ENCODE measurements around the gene ARL15. TPM values are rescaled to one million over a fixed set of nuclear protein-coding genes. Genes with fewer than 3 reads are reported as not detected.
A peak's percentile ranks its signal among the peaks of the same experiment; 100 is the strongest.

ARL15 gene
- total and polyA plus RNA-seq, 2 of the 4 experiments (the other 2 are of a cell fraction), result 7.3 to 19.2 TPM

GRCh38 chr5:54159153-54159892 lies 151.1 kb downstream of the ARL15 start:
- Histone ChIP-seq H3K9me1 (ENCODE audit: insufficient read depth, low read length) (peaks cover 8% of the 10 kb centered on the region), H2AK5ac (ENCODE audit: low read depth, low read length) (no peak overlapping the region), H4K20me1 (ENCODE audit: insufficient read depth, low read length) (no peaks in the 10 kb centered on the region), H4K91ac (ENCODE audit: insufficient read depth, low read depth, low read length) (peak overlapping the region; percentile 2; the same call in 1 of the 2 replicates), H3K18ac (ENCODE audit: low read depth, low read length) (peak overlapping the region; percentile 24; the same call in 1 of the 2 replicates), H3K79me1 (ENCODE audit: low read depth in 1 of 2, low read length in 2 of 2) (peaks cover 0 to 4% of the 10 kb centered on the region in 2 experiments; a peak in 1 of 4 replicates), H2AK9ac (replicated peaks; ENCODE audit: low read depth, low read length, poor library complexity) (no peak overlapping the region), H2BK5ac (ENCODE audit: low read depth, low read length, poor library complexity, severe bottlenecking) (peak overlapping the region; percentile 53), H4K8ac (ENCODE audit: low read depth in 2 of 2, low read length in 2 of 2) (peak overlapping the region in 1 of 2 experiments; percentile 60; a peak in 1 of 4 replicates), H3K4me2 (ENCODE audit: low read depth, low read length) (no peak overlapping the region), H3K9me3 (ENCODE audit: control insufficient read depth, insufficient read depth, low read length) (no peaks in the 10 kb centered on the region), H3K14ac (replicated peaks; ENCODE audit: low read depth, low read length) (peak overlapping the region; percentile 87), H2BK120ac (ENCODE audit: low read depth, low read length) (peak overlapping the region; percentile 35), H3K56ac (ENCODE audit: extremely low read depth, insufficient read depth, low read length) (no peak overlapping the region), H2BK15ac (ENCODE audit: low read depth, low read length) (no peak overlapping the region; the same call in 2 of the 3 replicates), H3K27ac (ENCODE audit: insufficient read depth, low read length) (no peak overlapping the region), H3K27me3 (ENCODE audit: control insufficient read depth, insufficient read depth, low read length) (no peaks in the 10 kb centered on the region), H3K36me3 (ENCODE audit: control insufficient read depth, insufficient read depth, low read length) (no peaks in the 10 kb centered on the region), H3K4me1 (ENCODE audit: control insufficient read depth, insufficient read depth, low read length) (peaks cover 5% of the 10 kb centered on the region; the same call in 1 of the 2 replicates), H2BK20ac (ENCODE audit: low read depth, low read length) (peak overlapping the region; percentile 49; the same call in 1 of the 2 replicates), H3K4me3 (ENCODE audit: insufficient read depth, low read depth, low read length) (no peak overlapping the region), H4K5ac (ENCODE audit: low read depth, low read length) (no peak overlapping the region; the same call in 1 of the 2 replicates), H3K23ac (ENCODE audit: low read depth, low read length) (no peak overlapping the region), H3K9ac (ENCODE audit: low read depth, low read length) (no peak overlapping the region), H2AFZ (replicated peaks; ENCODE audit: low read length, poor library complexity) (peak overlapping the region; percentile 71), H3K4ac (ENCODE audit: low read depth, low read length) (peak overlapping the region; percentile 29)
- dilution Hi-C loops (cut with HindIII; ENCODE audit: low sequenced_read_pairs, unreplicated experiment), result no loop called here
- intact Hi-C loops (cut with micrococcal nuclease), result no loop called here
- ChIA-PET POLR2A (ENCODE audit: unreplicated experiment) (no interaction called here), CTCF (no interaction called here)
- ATAC-seq (ENCODE audit: low read depth), result peak; percentile 46; the same call in 1 of the 2 replicates
- TF ChIP-seq BHLHE40 (IDR thresholded peaks at IDR 0.05; ENCODE audit: low read depth, low read length) (no peak), MXI1 (IDR thresholded peaks at IDR 0.05; ENCODE audit: borderline replicate concordance, low read depth, low read length) (no peak), NFE2L2 (IDR thresholded peaks at IDR 0.05; ENCODE audit: low read depth, low read length) (peak; percentile 51; the same call in 1 of the 2 replicates), POLR2A (IDR thresholded peaks at IDR 0.05; ENCODE audit: low read depth, low read length) (no peak), CEBPB (IDR thresholded peaks at IDR 0.05; ENCODE audit: low read depth, low read length) (no peak), RAD21 (IDR thresholded peaks at IDR 0.05; ENCODE audit: low read length) (peak; percentile 12; the same call in 1 of the 2 replicates), RCOR1 (IDR thresholded peaks at IDR 0.05; ENCODE audit: insufficient replicate concordance, low read length) (no peak)
- 100% methylated on average over 1 of the region's 4 CpGs; no CpG with 5 or more reads in 1 of the 2 experiments for WGBS, 2 experiments (ENCODE audit: extremely low coverage in 2 of 2, insufficient read length in 1 of 2)
- no TSS peak for BruUV-seq (replicated peaks)
- DNase-seq, result peak; percentile 69
- in situ Hi-C loops (cut with MboI; ENCODE audit: low sequenced_read_pairs), result no loop called here
